Measurements from ENCODE around the gene HRCT1.
A peak's percentile ranks its signal among the peaks of the same experiment; 100 is the strongest.
"Not testable (repeated sequence)": the region's sequence is repeated elsewhere in the genome, so short reads cannot be mapped to it uniquely, and the experiment has no call there.

HRCT1 gene

GRCh38 chr9:35891646-35892045, 14.4 kb upstream of the HRCT1 start:
- DNase-seq (ENCODE audit: extremely low spot score, insufficient read length, low read depth), result no peak
- FAIRE-seq, result no peak

DNA sequence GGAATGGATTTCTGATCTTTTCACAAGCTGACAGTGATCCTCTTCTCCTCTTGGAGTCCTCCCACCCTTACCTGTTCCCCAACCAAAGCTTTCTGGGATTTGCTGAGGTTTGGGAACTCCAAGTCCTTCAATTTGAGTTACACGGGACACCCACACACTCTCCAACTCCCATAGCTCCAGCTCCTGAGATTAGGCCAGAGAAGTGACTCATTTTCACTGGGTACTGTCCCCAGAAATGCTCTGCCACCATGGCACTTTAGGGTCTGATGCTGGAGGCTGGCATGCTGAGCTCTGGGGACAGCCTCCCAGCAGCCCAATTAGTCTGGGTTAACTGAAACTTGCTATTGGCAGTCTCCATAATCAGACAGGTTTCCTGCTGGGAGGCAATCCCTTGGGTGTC, 14.0 kb upstream of the HRCT1 start:
- DNase-seq (ENCODE audit: extremely low spot score, insufficient read length, low read depth), result no peak
- no peak for FAIRE-seq

DNA sequence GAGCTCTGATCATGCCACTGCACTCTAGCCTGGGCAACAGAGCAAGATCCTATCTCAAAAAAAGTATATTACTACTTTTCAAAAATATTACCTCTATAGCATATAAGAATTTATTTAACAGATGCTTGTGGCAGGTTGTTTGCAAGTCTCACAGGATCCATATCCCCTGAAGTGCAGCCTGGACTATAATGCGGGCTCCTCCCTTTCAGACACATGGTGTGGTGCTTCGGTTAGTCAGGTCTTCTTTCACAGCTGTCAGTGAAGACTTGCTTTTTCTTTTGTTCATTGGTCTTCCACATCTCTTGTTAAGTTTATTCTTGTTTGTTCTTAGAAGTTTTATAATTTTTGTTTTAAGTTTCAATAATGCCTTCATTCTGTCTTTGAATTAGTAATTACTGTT, 9.4 kb upstream of the HRCT1 start:
- DNase-seq (ENCODE audit: extremely low spot score, insufficient read length, low read depth) (no peak), FAIRE-seq (no peak)

GRCh38 chr9:35897376-35898099, 8.5 kb upstream of the HRCT1 start:
- not testable (repeated sequence) for DNase-seq (ENCODE audit: extremely low spot score, insufficient read length, low read depth); FAIRE-seq

DNA sequence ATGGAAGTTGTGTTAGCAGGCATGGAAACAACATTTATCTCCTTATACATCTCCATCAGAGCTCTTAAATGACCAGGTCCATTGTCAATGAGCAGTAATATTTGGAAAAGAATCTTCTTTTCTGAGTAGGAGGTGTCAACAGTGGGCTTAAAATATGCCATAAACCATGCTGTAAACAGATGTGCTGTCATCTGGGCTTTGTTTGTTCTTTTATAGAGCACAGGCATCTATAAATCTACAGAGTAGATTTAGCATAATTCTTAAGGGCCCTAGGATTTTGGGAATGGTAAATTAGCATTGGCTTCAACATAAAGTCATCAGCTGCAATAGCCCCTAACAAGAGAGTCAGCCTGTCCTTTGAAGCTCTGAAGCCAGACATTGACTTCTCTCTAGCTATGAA, 7.7 kb upstream of the HRCT1 start:
- FAIRE-seq, result no peak
- DNase-seq (ENCODE audit: extremely low spot score, insufficient read length, low read depth), result no peak

DNA sequence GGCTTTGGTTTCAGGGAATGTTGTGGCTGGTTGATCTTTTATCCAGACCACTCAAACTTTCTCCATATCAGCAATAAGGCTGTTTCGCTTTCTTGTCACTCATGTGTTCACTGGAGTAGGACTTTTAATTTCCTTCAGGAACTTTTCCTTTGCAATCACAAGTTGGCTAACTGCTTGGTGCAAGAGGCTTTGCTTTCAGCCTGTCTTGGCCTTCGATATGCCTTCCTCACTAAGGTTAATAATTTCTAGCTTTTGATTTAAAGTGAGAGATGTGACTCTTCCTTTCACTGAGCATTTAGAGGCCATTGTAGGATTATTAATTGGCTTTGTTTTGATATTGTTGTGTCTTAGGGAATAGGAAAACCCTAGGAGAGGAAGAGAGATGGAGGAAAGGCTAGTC, 7.0 kb upstream of the HRCT1 start:
- DNase-seq (ENCODE audit: extremely low spot score, insufficient read length, low read depth), result no peak
- no peak for FAIRE-seq

GRCh38 chr9:35903049-35903448, 3.0 kb upstream of the HRCT1 start:
- peak; percentile 90 for FAIRE-seq
- DNase-seq (ENCODE audit: extremely low spot score, insufficient read length, low read depth), result peak; percentile 40

- no peak for FAIRE-seq
Observed at GRCh38 chr9:35904338-35904737, 1.7 kb upstream of the HRCT1 start.

GRCh38 chr9:35905051-35905781, 786 bp upstream of the HRCT1 start:
- DNase-seq (ENCODE audit: extremely low spot score, insufficient read length, low read depth) (no peak), FAIRE-seq (no peak)

More at GRCh38 chr9:35904338-35904737, 1.7 kb upstream of the HRCT1 start:
- DNase-seq (ENCODE audit: extremely low spot score, insufficient read length, low read depth), result no peak

- no peak for DNase-seq (ENCODE audit: extremely low spot score, insufficient read length, low read depth)
- no peak for FAIRE-seq
Observed at GRCh38 chr9:35906923-35907699, 1.1 kb downstream of the HRCT1 start.

- no peak for FAIRE-seq
- no peak for DNase-seq (ENCODE audit: extremely low spot score, insufficient read length, low read depth)
Observed at GRCh38 chr9:35907711-35908503, 1.9 kb downstream of the HRCT1 start.

GRCh38 chr9:35908504-35909125, 2.6 kb downstream of the HRCT1 start:
- FAIRE-seq, result no peak

DNA sequence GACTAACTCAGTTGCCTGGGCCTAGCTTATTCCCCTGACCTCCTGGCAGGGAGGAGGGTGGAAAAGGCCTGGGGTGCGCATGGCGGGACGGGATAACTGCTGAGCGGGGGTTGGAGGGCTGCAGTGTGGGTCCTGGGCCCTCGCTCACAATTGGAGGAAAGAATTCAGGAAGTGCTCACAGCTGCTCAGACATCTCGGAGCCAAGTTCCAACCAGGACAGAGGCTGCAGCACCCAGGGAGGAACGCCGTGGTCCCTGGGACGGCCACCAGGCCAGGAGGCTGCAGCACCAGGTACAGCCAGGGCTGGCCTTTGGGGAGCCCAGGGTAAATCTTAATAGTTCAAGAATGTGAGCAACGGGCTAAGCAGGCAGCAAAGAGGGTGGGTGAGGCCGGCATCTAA, 3.3 kb downstream of the HRCT1 start, which contains the start of gene SPAAR:
Gene SPAAR, plus strand, starts transcription at position 217 of the 400 bp plus-strand sequence. CDS start 974 bp downstream, outside the sequence.
- DNase-seq (ENCODE audit: extremely low spot score, insufficient read length, low read depth), result no peak
- no peak for FAIRE-seq

More at GRCh38 chr9:35908504-35909125, 2.6 kb downstream of the HRCT1 start:
- no peak for DNase-seq (ENCODE audit: extremely low spot score, insufficient read length, low read depth)

DNA sequence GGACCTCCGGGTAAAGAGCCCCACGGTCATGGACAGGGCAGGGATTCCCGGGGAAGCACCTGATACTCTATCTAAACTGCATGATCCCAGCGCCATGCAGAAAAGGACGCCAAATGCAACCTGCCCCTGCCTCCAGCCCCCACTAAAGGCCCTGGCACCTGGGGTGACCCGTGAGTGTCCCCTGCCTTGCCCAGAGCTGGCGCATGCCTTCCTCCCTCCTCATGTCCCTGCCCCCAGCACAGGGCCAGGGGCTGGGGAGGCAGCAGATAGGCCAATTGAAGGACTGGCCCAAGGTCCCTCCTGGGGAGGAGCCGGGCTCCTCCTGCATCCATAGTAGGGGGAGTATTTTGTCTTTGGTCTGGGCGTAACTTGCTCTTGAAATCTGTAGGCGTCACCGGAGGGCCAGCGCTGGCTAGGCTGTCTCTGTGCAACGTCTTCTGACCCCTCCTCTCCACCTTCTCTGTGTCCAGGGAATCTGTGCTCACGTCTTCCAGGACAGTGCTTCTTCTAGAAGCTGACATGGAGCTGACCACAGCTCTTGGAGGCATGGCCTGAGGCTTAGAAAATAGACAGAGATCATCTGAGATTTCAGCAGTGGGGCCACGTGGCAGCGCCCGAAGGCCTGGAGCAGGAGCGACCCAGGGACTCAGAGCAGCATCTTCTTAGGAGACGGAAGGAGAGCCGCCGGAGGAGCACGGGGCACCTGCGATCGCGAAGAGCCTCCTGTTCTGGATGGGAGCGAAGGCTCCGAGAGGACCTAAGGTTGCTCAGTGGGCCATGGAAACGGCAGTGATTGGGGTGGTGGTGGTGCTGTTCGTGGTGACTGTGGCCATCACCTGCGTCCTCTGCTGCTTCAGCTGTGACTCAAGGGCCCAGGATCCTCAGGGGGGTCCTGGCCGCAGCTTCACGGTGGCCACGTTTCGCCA, 3.9 kb downstream of the HRCT1 start:
- FAIRE-seq, result no peak

GRCh38 chr9:35910613-35911359, 4.8 kb downstream of the HRCT1 start:
- FAIRE-seq (no peak), DNase-seq (ENCODE audit: extremely low spot score, insufficient read length, low read depth) (no peak)

More for the DNA sequence above, 3.9 kb downstream of the HRCT1 start:
- DNase-seq (ENCODE audit: extremely low spot score, insufficient read length, low read depth), result no peak

DNA sequence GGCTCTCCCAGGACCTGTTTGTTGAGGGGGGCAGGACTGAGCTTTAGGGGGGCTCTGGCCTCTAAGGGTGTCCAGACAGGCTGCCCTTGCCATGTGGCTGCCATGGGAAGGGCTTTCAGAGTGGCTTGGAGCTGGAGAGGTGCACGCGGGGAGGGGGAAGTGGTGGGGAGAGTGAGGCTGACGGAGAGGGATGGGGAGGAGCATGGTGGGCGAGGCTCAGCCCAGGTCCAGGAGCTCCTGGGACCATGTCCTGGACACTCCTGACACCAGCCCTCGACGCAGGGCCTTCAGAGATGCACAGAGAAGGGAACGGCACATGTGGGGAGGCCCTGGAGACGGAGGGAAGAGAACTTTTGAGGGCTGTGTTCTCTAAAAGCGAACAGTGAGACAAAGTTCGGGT, 5.7 kb downstream of the HRCT1 start:
- no peak for DNase-seq (ENCODE audit: extremely low spot score, insufficient read length, low read depth)
- no peak for FAIRE-seq

GRCh38 chr9:35912791-35913400, 6.9 kb downstream of the HRCT1 start:
- no peak for DNase-seq (ENCODE audit: extremely low spot score, insufficient read length, low read depth)
- no peak for FAIRE-seq

Data from GM18507 (cell line).